HepG2 (cell line): Measurements from ENCODE around the gene CLCNKA. TPM values are rescaled to one million over a fixed set of nuclear protein-coding genes. Genes with fewer than 3 reads are reported as not detected.

Source experiments
- BATF2 ChIP-seq: sonication (generic); formaldehyde crosslinking; IDR thresholded peaks from 2 replicates; pipeline ENCODE4 v1.8.0; 2022; ENCODE audit warnings: mild to moderate bottlenecking, missing genetic modification reagents, moderate library complexity
- FOXA3 ChIP-seq: IDR thresholded peaks from 2 replicates; pipeline ENCODE4 v1.6.1; 2016; ENCODE audit warnings: missing genetic modification reagents, missing compliant biosample characterization
- GABPB1 ChIP-seq: IDR thresholded peaks from 2 replicates; pipeline ENCODE4 v1.6.1; 2016; ENCODE audit warnings: mild to moderate bottlenecking, missing genetic modification reagents, moderate library complexity, missing compliant biosample characterization
- GPN1 ChIP-seq: sonication (generic); formaldehyde crosslinking; IDR thresholded peaks from 2 replicates; pipeline ENCODE4 v1.5.1; 2020; ENCODE audit warnings: missing genetic modification reagents, borderline replicate concordance
- PRDM15 ChIP-seq: sonication (generic); formaldehyde crosslinking; IDR thresholded peaks from 2 replicates; pipeline ENCODE4 v1.4.0; 2020; ENCODE audit warnings: missing genetic modification reagents
- REST ChIP-seq, 2 experiments: IDR thresholded peaks; 2 replicates each; pipeline ENCODE4 v1.6.1; 2011 to 2012; ENCODE audit warnings: low read length in 2 of 2, borderline replicate concordance in 1 of 2, low read depth in 1 of 2, mild to moderate bottlenecking in 1 of 2, moderate library complexity in 1 of 2
- ZBTB42 ChIP-seq: sonication (generic); formaldehyde crosslinking; IDR thresholded peaks from 2 replicates; pipeline ENCODE4 v1.5.0; 2020; ENCODE audit warnings: mild to moderate bottlenecking, missing genetic modification reagents
- ZBTB46 ChIP-seq: sonication (generic); formaldehyde crosslinking; IDR thresholded peaks from 2 replicates; pipeline ENCODE4 v1.4.0; 2020; ENCODE audit warnings: mild to moderate bottlenecking, missing genetic modification reagents, borderline replicate concordance
- ZNF225 ChIP-seq: sonication (generic); formaldehyde crosslinking; IDR thresholded peaks from 2 replicates; pipeline ENCODE4 v1.4.0; 2020; ENCODE audit warnings: mild to moderate bottlenecking, missing genetic modification reagents
- ZNF543 ChIP-seq: sonication (generic); formaldehyde crosslinking; IDR thresholded peaks from 2 replicates; pipeline ENCODE4 v1.4.0; 2020; ENCODE audit warnings: mild to moderate bottlenecking, missing genetic modification reagents
- ZNF550 ChIP-seq: sonication (generic); formaldehyde crosslinking; IDR thresholded peaks from 2 replicates; pipeline ENCODE4 v1.4.0; 2020; ENCODE audit warnings: mild to moderate bottlenecking, missing genetic modification reagents, borderline replicate concordance
- ZNF605 ChIP-seq: sonication (generic); formaldehyde crosslinking; IDR thresholded peaks from 2 replicates; pipeline ENCODE4 v1.8.0; 2022; ENCODE audit warnings: mild to moderate bottlenecking, missing genetic modification reagents
- ZXDC ChIP-seq: sonication (generic); formaldehyde crosslinking; IDR thresholded peaks from 2 replicates; pipeline ENCODE4 v1.5.0; 2020; ENCODE audit warnings: mild to moderate bottlenecking, missing genetic modification reagents
- polyA plus RNA-seq, 8 experiments: library from polyadenylated mRNA; depleted of rRNA in 3 of 8; stranded (reverse) in 7 of 8; unstranded in 1 of 8; fragments of >200 nt; fragmentation: Illumina TruSeq in 4 of 8; extraction: Trizol in 4 of 8; gene quantifications; 2 replicates each; pipeline versions ENCODE4 v1.2.1 to v1.2.3, GENCODE V29; 2011 to 2016; ENCODE audit warnings: low read depth in 4 of 8, missing spikeins in 1 of 8, mixed read lengths in 1 of 8; ENCODE audit not compliant: insufficient read depth in 1 of 8
- total RNA-seq, 5 experiments: library from RNA; depleted of rRNA; stranded (reverse); fragments of >200 nt; fragmentation: Illumina TruSeq; extraction: Trizol; gene quantifications; 2 replicates each; pipeline ENCODE4 v1.2.3, GENCODE V29; 2016; ENCODE audit warnings: low read depth in 1 of 5

Gene CLCNKA
- total and polyA plus RNA-seq, 2 of the 13 experiments (the other 11 are each of a cell fraction or from before 2014, with no cell fraction given) = 0.03 TPM; not detected in 1

- no peak for TF ChIP-seq REST (IDR thresholded peaks at IDR 0.05; ENCODE audit: borderline replicate concordance in 1 of 2, low read depth in 1 of 2, low read length in 2 of 2)
- TF ChIP-seq BATF2 = no peak
- no peak for TF ChIP-seq ZBTB46 (CRISPR knock-in tag)
- TF ChIP-seq ZNF543 (CRISPR knock-in tag) = no peak
- TF ChIP-seq ZNF550 = no peak
- TF ChIP-seq GPN1 (CRISPR knock-in tag) = no peak
- no peak for TF ChIP-seq ZXDC (CRISPR knock-in tag)
- no peak for TF ChIP-seq FOXA3 (CRISPR knock-in tag)
- no peak for TF ChIP-seq ZNF225 (CRISPR knock-in tag)
- TF ChIP-seq GABPB1 (CRISPR knock-in tag) = no peak
- no peak for TF ChIP-seq PRDM15 (CRISPR knock-in tag)
- TF ChIP-seq ZBTB42 (CRISPR knock-in tag) = no peak
- TF ChIP-seq ZNF605 (CRISPR knock-in tag) = no peak
These were observed 12.8 kb upstream of the CLCNKA start (continued) for GRCh38 chr1:16009030-16009460.
